Subcutaneous adipose tissue (tissue), 4 donors: ENCODE data around the gene PLEKHS1. TPM values are rescaled to one million over a fixed set of nuclear protein-coding genes. Genes with fewer than 3 reads are reported as not detected.

Source experiments
- CTCF ChIP-seq: fragments of 450-650 bp; IDR thresholded peaks from one replicate; pipeline ENCODE4 v1.5.1; 2016; ENCODE audit warnings: low read depth, mild to moderate bottlenecking, control low read depth, antibody characterized with exemption, moderate library complexity
- total RNA-seq, 4 donors: library from RNA; depleted of rRNA; stranded (reverse); fragments of >200 nt; gene quantifications; one replicate each; pipeline ENCODE4 v1.1.0, GENCODE V29; 2016

The PLEKHS1 gene
- total RNA-seq, 4 donors from 2014 or later: 0.17 TPM; not detected in 3

DNA sequence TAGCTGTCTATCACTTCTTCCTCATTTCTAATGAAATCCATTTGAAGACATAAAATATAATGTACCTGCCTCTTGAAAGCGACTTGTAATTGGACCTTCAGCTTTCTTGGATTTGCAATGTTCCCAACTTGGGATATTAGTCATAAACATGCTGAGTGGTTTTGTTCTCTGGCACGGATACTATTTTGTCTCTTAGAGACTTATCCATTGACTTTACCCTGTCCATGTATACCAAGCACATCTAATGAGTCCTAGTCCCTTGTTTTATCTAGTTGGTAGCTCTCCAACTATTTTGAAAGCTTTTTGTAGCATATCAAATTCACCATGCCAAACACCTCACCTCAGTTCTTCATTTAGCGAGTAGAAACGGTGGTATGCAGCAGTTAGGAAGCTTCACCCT lies 18.9 kb downstream of the PLEKHS1 start:
- no peak for TF ChIP-seq CTCF

DNA sequence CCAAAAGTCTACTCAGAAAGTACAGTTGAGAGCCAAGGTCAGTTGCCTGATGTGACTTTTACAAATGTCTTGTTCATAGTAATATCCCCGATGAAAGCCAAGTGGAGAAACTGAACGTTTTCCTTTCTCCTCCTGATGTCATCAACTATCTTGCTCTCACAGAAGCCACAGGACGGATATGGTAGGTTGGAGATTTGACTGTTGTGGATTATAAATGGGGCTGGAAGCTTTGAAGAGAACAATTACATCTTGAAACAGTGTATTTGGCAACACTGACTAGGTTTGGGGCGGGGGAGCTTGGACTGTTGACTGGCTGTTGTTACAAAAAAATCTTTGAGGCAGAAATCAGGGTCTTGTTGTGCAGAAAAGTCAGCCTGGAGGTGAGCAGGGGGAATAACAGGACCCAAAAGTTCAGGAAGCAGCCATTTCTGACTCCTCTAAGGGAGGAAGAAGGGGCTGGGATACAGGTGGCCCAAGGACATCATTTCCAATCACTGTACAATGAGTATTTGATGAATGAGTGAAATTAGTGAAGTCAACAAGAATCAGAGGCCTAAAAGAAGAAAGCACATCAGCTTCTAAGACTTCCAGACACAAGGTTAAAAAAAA lies 24.3 kb downstream of the PLEKHS1 start:
- TF ChIP-seq CTCF: no peak

GRCh38 chr10:113776553-113776952 lies 25.1 kb downstream of the PLEKHS1 start:
- TF ChIP-seq CTCF: no peak

- TF ChIP-seq CTCF: no peak
These were observed 29.3 kb downstream of the PLEKHS1 start for GRCh38 chr10:113780681-113781250.

GRCh38 chr10:113782367-113782766 lies 30.9 kb downstream of the PLEKHS1 start:
- no peak for TF ChIP-seq CTCF

GRCh38 chr10:113782986-113783704 lies 31.7 kb downstream of the PLEKHS1 start:
- TF ChIP-seq CTCF: no peak

DNA sequence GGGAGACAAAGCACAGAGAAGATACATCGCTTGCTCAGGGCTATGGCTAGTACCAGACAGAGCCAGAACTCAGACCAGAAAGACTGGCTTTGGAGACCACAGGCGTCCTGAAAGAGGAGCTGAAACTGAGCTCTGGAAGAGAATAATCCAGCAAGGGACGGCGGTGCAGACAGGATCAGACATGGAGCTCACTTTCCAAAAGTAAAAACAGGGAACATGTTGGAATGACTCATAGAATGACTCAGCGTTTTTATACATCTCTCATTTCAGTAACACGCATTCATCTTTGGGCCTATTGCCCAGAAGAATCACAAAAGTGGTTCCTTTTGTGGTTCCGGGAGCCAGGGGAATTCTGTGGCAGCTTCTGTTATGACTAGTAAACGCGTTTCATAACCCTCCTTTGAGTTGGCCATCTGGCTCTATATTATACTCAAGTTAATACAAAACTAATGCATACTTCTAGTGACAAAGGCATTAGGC lies 37.2 kb downstream of the PLEKHS1 start:
- TF ChIP-seq CTCF: no peak
